HG03575 (cell line): Measurements from ENCODE around the gene FRS3.

ENCODE experiments used
- ATAC-seq: cut with Tn5 transposase; IDR thresholded peaks from one replicate; pipeline ENCODE4 v1.9.1; 2021; ENCODE audit not compliant: unreplicated experiment, insufficient number of reproducible peaks, low FRiP score; ENCODE audit errors: extremely low read depth

The FRS3 gene

DNA sequence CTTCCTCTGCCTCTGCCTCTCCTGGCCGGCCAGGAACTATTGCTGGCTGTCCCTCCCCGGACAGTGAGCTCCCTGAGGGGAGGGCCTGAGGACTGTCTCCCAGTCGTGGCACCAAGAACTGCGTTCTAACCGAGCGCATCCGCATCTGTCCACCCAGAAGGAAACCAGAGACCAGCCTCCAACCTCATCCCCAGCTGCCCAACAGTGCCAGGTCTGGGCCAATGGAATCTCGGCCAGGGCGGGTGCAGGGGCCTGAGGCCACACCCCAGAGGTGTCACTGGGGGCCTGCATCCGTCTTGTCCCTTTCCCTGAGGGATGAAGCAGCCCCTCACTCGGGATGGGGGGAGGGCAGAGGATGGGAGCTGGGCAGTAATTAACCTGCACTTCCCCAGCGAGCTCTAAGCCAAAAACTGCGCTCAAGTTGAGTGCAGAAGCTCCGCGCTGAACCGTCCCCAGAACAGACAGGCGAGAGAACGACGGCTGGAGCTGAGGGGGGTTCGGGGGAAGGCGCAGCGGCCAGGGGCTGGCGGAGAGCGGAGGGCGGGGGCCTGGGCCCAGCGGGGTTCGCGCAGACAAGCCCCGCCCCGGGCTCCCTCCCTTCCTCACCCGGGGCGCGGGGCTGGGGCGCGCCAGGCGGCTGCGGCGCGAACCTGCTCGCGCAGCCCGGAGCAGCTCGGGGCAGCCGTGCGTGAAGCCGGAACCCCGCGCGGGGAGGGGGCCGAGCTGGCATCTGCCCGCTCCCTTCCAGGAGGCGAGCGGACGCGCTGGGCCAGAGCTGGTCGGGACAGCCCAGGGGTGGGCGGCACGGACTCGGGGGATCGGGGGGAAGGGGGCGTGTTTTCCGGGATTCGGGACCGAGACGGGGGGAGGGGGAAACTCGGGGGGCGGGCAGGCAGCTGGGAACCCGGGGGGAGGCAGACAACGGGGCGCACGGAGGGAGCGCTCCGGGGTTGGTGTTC lies 45.7 kb downstream of the FRS3 start:
- no peak for ATAC-seq

DNA sequence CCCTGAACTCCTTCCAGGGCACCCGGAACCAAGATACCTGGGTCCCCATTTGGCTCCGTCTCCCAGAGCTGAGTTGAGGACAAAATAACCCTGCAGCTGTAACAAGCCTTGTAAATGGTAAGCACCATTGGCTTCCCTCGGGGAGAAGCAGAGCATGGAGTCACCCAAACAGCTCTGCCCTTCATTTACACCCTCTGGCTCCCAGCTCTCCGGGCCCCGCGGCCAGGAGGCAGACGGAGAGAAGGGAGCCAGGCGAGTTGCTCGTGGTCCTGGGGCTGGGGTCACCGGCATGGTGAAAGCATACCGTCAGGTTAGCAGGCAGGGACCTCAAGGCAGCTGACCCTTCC lies 46.4 kb downstream of the FRS3 start:
- no peak for ATAC-seq

DNA sequence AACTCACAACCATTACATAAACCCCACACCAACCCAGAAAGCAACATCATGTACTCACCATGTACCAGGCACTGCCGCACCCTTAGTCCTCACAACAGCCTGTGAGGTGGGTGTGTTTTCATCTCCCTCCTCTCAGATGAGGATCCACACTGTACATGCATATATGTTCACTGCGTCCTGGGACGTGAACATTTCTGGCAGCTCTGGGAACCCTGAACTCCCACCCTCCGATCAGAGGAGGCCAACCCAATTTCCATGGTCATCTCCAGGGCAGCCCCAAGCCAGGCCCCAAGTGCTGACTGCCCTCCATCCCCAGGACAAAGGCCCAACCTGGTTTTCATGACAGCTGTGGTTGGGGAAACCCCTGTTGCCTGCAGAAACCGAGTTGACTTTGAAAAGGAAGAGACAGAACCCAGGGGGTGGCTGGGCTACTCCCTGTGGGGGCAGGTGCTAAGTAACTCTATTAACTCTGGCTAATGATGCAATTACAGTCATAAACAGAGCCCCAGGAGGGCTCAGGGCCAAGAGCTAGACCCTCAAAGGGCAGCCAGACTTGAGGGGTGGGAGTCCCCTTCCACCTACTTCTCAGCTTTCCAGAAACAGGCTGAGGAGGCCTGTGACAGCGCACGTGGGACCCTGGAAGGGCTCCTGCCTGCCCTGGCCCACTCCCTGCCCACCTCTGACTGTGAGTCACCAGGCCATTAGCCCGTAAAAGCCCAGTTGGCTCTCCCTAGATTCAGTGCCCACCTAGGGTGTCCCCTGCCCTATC lies 46.9 kb downstream of the FRS3 start:
- ATAC-seq = no peak

DNA sequence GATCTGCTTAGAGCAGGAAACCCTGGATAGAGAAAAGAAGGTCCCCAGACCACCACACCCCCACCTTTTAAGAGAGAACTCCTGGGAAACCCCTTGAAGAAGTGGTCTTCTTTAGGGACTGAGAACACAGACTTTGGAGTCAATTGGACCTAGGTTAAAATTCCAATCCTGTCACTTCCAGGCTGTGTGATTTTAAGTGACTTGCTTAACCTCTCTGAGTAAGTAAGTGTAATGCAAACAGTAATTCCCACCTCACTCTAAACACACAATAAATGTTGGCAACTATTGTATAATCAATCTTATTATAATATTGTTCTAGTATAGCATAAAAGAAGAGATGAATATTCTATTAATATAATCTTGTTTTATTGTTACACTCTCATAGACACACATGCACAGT lies 47.6 kb downstream of the FRS3 start:
- ATAC-seq = no peak

DNA sequence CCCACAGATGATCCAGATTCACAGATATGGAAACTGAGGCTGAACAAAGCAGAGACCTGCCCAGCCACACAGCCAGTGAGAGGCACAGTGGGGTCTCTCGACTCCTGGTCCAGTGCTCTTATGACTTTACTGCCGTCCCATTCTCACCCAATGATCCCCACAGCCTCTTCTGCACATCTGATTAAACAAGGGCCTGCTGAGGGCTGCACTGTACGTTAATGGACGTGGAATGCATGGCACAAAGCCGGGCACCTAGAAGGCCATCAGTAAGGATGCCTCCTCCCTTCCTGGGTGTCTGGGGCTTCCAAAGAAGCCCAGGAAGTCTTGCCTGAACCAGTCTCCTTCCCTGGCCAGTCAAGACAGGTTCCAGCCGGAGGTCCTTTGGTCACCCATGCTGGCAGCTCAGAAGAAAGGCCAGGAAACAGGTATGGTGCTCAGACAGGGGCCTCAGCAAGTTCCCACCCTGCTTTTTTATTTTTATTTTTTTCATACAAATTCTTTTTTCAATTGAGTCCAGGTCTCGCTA lies 48.1 kb downstream of the FRS3 start:
- no peak for ATAC-seq

DNA sequence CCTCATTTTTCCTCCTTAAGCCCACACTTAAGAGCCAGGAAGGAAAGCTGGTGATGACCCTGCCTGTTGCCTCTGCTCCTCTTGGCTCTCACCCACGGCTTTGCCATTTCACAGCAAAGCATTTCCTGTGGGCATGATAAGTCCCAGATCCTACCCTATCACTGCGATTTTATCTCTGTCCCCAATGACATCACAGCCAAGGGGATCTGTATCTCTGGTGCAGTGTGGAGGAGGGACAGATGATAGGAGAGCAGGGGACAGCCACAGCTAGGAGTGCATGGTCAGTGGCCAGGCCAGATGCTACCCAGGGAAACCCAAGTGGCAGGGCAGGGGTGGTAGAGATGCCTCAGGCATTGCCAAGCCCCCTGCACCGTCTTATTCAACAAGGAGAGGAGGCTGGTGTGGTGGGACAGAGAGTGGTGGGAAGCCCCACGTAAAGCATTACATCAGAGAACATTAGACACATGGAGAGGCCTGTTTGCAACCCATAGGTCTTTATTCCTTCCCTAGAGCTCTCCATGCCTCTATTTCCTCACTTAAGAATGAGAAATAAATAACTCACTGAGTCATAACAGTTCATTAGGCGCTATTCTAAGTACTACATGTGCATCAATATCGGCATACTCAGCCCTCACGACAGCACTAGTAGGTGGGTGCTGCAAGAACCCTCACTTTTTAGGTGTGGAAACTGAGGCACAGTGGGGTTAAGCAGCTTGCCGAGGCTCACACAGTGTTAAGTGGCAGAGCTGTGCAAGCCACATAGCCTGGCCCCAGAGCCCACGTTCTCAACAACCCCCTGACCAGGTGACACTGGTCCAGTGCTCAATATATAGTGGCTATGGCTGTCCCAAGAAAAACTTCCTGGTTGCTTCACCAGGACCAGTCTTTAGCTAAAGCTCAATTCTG lies 48.9 kb downstream of the FRS3 start:
- ATAC-seq = no peak

DNA sequence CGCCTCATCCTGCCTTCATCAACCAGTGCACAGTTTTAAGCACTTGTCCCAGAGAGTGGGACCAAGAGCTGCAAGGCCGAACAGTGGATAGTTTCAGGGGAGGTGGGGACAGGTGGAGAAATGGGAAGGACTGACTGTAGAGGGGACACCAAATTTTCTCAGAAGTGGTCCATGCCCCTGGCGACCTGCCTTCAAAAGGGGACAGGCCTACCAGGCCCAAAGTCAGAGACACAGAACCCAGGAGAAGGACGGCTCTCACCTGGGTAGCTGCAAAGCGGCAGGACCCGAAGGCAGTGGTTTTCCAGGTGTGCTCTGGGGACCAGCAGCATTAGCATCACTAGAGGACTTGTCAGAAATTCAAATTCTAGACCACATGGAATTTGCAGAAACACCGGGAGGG lies 50.1 kb downstream of the FRS3 start:
- ATAC-seq = no peak

DNA sequence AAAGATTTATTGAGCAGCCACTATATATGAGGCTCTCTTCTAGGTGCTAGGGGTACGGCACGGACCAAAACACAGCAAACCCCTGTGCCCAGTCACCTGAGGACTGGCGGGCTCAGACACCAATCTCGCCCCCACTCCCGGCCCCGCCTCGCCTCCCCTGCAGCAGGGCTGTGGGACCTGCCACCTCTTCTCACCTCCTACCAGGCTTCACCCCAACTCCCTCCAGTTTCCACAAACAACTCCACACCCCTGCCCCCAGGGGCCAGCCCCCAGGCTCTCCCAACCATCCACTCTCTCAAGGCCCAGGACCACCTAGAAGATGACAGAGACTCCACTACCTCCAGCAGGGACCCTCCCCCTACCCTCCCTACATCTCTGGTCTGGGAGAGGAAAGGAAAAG lies 50.7 kb downstream of the FRS3 start:
- ATAC-seq = no peak

DNA sequence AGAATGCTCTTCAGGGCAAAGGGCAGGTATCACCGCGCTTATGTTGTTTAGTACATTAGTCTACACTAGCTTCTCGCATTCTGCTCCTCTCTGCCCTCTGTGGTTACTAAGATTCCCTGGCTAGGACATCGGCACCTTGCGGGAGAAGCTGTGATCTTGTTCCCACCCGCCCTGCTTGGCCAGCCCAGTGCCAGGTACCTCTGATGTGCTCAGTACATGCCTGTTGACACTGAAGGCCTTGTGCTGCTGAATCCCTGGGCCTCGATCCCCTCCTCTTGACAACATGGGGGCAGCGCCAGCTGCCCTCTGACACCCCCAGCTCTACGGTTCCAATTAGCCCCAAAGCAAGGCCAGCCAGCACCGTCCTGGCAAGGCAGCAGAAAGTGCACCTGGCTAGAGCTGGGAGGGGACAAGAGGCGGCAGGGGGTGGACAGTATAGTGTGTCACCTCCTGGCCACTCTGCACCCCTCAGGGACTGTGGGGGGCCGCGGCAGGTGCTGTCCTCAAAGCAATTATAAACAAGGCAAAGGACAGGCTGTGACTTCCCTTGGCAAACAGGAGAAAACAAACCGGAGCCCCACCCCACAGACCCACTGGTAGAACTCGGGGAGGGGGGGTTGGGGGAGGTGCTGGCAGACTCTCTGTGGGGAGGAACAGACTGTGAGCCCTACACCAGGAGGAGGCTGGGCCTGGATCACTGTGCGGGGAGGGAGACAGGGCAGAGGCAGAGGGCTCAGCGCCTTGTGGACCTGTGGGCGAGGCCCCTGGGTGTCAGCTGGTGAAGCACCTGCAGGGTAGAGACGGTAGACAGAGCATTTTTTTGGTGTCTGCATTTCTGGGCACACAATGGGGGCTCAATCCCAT lies 51.4 kb downstream of the FRS3 start:
- ATAC-seq = no peak

DNA sequence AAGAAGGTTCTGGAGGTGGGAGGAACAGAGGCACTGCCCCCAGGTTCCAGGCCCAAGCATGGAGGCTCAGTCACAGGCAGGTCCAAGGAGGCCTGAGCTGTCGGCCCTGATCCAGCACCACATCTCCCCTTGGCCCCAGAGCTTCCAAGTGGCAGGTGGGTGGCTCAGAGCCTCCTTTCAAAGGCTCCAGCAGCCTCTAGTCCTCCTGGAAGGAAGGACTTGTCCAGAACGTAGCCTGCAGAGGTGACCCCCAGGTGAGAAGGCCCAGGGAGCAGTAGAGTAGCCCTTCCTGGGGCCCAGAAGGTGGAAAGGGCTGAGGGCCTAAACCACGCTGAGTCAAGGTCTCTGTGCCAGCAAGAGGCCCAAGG lies 52.0 kb downstream of the FRS3 start:
- ATAC-seq = no peak

DNA sequence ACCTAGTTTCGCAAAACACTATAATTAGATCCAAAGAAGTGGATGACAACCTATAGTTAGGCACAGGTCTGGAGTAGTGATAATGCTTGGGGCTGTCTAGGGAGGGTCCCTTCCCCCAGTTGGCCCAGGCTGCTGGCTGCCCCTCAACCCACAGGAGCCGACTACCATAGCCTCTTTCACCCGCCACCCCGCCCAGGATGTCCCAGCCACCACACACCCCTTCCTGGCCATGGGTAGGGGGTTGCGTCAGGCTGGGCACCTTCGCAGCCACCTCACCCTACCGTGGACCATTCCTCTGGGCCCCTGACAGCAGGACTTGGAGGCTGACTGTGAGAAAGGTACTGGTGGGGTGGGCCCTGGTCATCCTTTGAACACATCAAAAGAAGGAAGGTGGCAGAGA lies 52.8 kb downstream of the FRS3 start:
- no peak for ATAC-seq

DNA sequence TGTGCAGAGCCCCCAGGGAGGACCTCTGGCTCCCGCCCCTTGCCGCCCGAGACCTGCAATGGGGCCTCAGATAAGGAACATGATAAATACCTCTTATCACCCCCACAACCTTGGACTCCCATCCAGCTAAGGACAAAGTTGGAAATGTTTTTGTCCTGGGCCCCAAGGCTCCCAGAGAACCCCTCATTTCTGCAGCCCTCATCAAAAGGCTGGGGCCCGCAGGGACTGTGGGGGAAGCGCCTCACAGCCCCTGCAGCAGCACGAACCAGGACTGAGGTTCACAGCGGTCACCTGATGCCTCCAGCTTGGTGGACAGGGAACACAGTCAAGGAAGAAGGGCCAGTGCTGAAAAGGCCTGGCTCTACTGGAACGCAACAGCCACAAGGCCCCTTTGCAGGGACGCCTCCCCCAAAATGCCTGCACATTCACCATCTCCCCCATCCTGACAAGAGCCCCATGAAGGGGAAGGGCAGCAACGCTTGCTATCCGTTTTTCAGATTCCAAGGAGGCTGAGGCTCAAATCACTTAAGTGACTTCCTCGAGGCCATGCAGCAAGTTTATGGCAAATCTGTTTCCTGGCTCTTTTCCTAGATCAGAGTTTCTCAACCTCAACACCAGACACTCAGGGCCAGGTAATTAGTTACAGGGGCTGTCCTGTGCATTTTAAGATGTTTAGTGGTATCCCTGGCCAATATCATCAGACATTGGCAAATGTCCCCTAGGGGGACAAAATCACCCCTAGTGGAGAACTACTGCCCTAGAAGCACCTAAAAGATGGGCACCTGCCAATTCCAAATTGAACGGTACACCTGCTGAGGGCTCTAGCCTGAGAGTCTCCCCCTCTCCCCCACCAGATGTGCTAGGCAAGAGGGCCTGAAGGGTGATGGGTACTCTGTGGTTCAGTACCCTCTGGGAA lies 54.9 kb downstream of the FRS3 start:
- no peak for ATAC-seq

DNA sequence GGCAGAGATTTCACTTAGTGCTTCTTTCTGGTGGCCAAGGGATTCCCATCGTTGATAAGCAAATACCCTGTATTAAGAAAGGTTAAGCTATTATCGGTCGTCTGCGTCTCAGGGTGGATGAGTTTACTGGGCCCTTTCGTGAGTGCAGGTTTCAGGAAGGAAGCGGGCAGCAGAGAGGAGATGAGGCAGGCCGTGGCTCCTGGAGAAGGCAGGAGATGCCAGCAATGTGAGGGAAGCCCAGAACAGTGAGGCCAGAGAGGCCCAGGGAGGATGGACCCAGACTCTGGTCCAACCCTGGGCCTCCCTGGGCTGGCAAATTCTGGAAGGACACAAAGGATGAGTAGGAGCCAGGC lies 55.5 kb downstream of the FRS3 start:
- no peak for ATAC-seq

DNA sequence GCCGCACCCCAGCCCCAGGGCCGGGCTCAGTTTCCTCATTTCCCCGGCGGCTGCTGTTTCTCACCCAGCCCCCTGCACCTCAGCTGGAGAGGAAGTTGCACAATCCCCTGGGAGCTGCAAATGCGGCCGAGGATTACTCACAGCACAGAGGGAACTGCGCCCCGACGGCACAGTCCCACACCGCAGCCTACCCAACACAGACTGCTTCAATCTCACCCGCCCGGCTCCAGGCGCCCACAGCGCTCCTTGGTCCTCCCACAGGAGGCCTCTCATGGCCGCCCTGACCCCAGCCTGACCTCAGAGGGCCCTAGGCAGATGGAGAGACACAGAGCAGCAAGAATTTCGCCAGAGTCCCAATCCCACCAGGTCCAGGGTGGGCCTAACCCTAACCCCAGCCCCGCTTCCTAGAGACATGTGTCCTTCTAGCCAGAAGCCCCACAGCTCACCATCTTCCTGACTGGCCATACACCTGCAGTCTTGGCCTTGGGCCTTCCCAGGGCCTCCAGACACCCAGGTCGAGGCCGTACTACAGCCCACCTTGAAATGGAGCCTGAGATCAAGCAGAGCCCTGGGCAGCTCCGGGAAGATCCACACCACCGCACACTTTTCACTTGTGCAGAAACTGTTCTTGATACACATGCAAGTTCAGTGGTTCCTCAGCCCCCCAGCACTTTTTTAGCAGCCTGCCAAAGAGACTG lies 56.0 kb downstream of the FRS3 start:
- peak; percentile 38 for ATAC-seq

DNA sequence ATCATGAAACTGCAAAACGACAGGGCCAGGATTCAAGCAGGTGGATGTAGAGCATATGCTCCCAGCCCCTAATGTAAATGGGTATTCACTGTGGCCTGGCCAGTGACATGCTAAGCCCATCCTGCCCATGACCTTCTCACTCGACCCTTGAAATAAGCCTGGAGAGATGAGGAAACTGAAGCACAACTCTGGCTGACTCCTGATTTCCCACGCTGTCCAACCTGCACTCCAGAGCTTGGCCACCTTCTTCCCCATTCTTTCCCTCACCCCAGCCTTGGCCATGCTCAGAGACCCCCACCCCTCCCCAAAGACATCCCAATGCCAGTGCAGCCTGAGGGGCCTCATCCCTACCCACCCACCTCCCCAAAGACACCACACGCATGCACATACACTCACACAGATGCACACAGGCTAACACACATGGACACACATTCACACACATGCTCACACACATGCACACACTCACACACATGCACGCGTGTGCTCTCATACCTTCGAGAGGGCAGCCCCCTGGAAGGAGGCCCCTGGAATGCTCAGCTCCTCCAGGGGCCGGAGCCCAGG lies 56.7 kb downstream of the FRS3 start:
- no peak for ATAC-seq

DNA sequence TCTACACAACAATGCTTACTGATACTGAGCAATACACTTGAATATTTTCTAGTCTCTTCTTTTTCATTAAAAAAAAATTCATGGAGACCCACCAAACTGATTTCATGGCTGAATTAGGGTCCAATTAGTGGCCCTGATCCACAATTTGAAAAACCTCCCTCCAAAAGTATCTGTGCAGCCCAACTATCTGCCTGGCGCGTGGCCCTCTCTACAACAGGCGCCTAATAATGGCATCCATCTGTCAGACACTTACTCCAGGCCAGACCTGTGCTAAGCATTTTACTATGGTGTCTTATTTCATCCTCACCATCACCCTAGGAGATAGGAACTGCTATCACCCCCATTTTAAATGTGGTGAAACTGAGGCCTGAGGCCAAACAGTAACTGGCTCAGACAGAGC lies 58.3 kb downstream of the FRS3 start:
- ATAC-seq = no peak

DNA sequence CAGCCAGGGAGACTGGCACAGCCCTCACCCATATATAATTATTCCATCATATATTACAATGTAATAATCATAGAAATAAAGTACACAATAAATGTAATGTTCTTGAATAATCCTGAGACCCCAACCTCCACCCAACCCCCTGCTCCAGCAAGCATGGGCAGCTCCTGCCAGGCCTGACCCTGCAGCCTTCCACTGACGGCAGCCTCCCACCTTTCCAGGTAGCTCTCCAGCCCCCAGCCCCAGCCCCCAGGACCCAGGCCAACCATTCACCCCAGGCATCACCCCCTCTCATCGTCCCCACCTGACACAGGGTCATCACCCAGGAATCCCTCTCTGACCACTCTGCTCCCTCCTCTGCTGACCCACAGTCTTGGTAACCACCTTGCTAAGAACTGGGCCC lies 58.9 kb downstream of the FRS3 start:
- no peak for ATAC-seq
